OCI-LY1 (cell line): ENCODE measurements around the gene SPACA7.
A peak's percentile ranks its signal among the peaks of the same experiment; 100 is the strongest.

Source experiments
- H2AFZ ChIP-seq: fragments of 200-600 bp; sonication (generic), shearing (Covaris generic); 2 replicates; pipeline ENCODE4 v1.6.0; 2014; ENCODE audit warnings: antibody characterized with exemption, mild to moderate bottlenecking, low read length
- H3F3A ChIP-seq: fragments of 200-600 bp; sonication (generic), shearing (Covaris generic); 2 replicates; pipeline ENCODE4 v1.6.0; 2014; ENCODE audit warnings: mild to moderate bottlenecking, antibody characterized with exemption, low read length, moderate library complexity; ENCODE audit not compliant: insufficient read depth
- H3K27ac ChIP-seq: fragments of 200-600 bp; sonication (generic); 2 replicates; pipeline ENCODE4 v1.5.1; 2014; ENCODE audit warnings: low read length, mixed run types, mild to moderate bottlenecking, low read depth; ENCODE audit not compliant: poor library complexity, severe bottlenecking
- H3K27me3 ChIP-seq: fragments of 200-600 bp; sonication (generic); 2 replicates; pipeline ENCODE4 v1.6.0; 2014; ENCODE audit warnings: antibody characterized with exemption, mild to moderate bottlenecking, low read length, moderate library complexity; ENCODE audit not compliant: insufficient read depth
- H3K36me3 ChIP-seq: fragments of 200-600 bp; sonication (generic); 2 replicates; pipeline ENCODE4 v1.6.1; 2014; ENCODE audit warnings: mild to moderate bottlenecking, antibody characterized with exemption, low read length, moderate library complexity, mixed read lengths; ENCODE audit not compliant: insufficient read depth
- H3K4me1 ChIP-seq: fragments of 200-600 bp; sonication (generic); 2 replicates; pipeline ENCODE4 v1.5.1; 2014; ENCODE audit warnings: mild to moderate bottlenecking, low read length, moderate library complexity; ENCODE audit not compliant: insufficient read depth, severe bottlenecking
- H3K4me2 ChIP-seq: fragments of 200-600 bp; sonication (generic), shearing (Covaris generic); 2 replicates; pipeline ENCODE4 v1.6.1; 2014; ENCODE audit warnings: low read length
- H3K4me3 ChIP-seq: fragments of 200-600 bp; sonication (generic); 2 replicates; pipeline ENCODE4 v1.5.1; 2014; ENCODE audit warnings: low read length, low read depth, mild to moderate bottlenecking, mixed read lengths; ENCODE audit not compliant: poor library complexity, severe bottlenecking
- H3K79me2 ChIP-seq: fragments of 200-600 bp; shearing (Covaris generic); 2 replicates; pipeline ENCODE4 v1.6.1; 2016; ENCODE audit warnings: mixed run types, low read length, mixed read lengths; ENCODE audit not compliant: insufficient read depth
- H3K9ac ChIP-seq: fragments of 200-600 bp; sonication (generic), shearing (Covaris generic); 2 replicates; pipeline ENCODE4 v1.6.1; 2014; ENCODE audit warnings: mild to moderate bottlenecking, low read length, mixed read lengths
- H3K9me2 ChIP-seq: fragments of 200-600 bp; sonication (generic), shearing (Covaris generic); 2 replicates; pipeline ENCODE4 v1.6.1; 2014; ENCODE audit warnings: low read depth, mild to moderate bottlenecking, low read length, mixed read lengths
- H3K9me3 ChIP-seq: fragments of 200-600 bp; shearing (Covaris generic); 2 replicates; pipeline ENCODE4 v1.6.1; 2014; ENCODE audit warnings: low read length, mixed read lengths
- H4K20me1 ChIP-seq: fragments of 200-600 bp; sonication (generic), shearing (Covaris generic); 2 replicates; pipeline ENCODE4 v1.6.0; 2016; ENCODE audit warnings: mild to moderate bottlenecking, low read length; ENCODE audit not compliant: insufficient read depth
- EZH2 ChIP-seq: fragments of 200-600 bp; sonication (generic), shearing (Covaris generic); IDR thresholded peaks from 2 replicates; pipeline ENCODE4 v1.8.0; 2017; ENCODE audit warnings: borderline replicate concordance, mixed run types, mild to moderate bottlenecking, antibody characterized with exemption, low read length, moderate library complexity, mixed read lengths
- TF ChIP-seq, protein P1 (sequence below): fragments of 200-600 bp; sonication (generic), shearing (Covaris generic); IDR thresholded peaks from 2 replicates; pipeline ENCODE4 v1.5.1; 2017; ENCODE audit warnings: mild to moderate bottlenecking, antibody characterized with exemption, low read length, moderate library complexity, mixed read lengths

The SPACA7 gene

GRCh38 chr13:112457485-112457884 lies 81.3 kb downstream of the SPACA7 start:
- Histone ChIP-seq H3K79me2 (no peaks in the 10 kb centered on the region), H3K27ac (no peak overlapping the region), H3F3A (no peaks in the 10 kb centered on the region), H3K36me3 (no peaks in the 10 kb centered on the region), H3K9me3 (peaks cover 6% of the 10 kb centered on the region; the same call in 1 of the 2 replicates), H3K4me2 (peak overlapping the region; percentile 8; the same call in 1 of the 2 replicates), H4K20me1 (no peaks in the 10 kb centered on the region), H3K4me1 (peaks cover 12% of the 10 kb centered on the region), H2AFZ (no peak overlapping the region), H3K27me3 (peaks cover 12% of the 10 kb centered on the region; the same call in 1 of the 2 replicates), H3K4me3 (no peak overlapping the region), H3K9ac (no peak overlapping the region), H3K9me2 (no peaks in the 10 kb centered on the region)
- TF ChIP-seq EZH2: no peak
- TF ChIP-seq, protein P1, sequence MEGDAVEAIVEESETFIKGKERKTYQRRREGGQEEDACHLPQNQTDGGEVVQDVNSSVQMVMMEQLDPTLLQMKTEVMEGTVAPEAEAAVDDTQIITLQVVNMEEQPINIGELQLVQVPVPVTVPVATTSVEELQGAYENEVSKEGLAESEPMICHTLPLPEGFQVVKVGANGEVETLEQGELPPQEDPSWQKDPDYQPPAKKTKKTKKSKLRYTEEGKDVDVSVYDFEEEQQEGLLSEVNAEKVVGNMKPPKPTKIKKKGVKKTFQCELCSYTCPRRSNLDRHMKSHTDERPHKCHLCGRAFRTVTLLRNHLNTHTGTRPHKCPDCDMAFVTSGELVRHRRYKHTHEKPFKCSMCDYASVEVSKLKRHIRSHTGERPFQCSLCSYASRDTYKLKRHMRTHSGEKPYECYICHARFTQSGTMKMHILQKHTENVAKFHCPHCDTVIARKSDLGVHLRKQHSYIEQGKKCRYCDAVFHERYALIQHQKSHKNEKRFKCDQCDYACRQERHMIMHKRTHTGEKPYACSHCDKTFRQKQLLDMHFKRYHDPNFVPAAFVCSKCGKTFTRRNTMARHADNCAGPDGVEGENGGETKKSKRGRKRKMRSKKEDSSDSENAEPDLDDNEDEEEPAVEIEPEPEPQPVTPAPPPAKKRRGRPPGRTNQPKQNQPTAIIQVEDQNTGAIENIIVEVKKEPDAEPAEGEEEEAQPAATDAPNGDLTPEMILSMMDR: no peak

- TF ChIP-seq EZH2: no peak
- TF ChIP-seq, protein P1: no peak
- H3K9me3 ChIP-seq: peaks cover 8% of the 10 kb centered on the region; the same call in 1 of the 2 replicates
- H3K4me1 ChIP-seq: peaks cover 7% of the 10 kb centered on the region
- H3K79me2 ChIP-seq: no peaks in the 10 kb centered on the region
- H4K20me1 ChIP-seq: no peaks in the 10 kb centered on the region
- H2AFZ ChIP-seq: no peak overlapping the region
- no peaks in the 10 kb centered on the region for H3K36me3 ChIP-seq
- H3K27me3 ChIP-seq: no peaks in the 10 kb centered on the region
- no peak overlapping the region for H3K9ac ChIP-seq
- no peak overlapping the region for H3K4me3 ChIP-seq
- H3K4me2 ChIP-seq: no peak overlapping the region
- no peaks in the 10 kb centered on the region for H3K9me2 ChIP-seq
- H3F3A ChIP-seq: no peaks in the 10 kb centered on the region
- no peak overlapping the region for H3K27ac ChIP-seq
Observed at GRCh38 chr13:112462408-112462807, 86.3 kb downstream of the SPACA7 start.

GRCh38 chr13:112464720-112465119 lies 88.6 kb downstream of the SPACA7 start:
- Histone ChIP-seq H3K4me2 (no peak overlapping the region), H3K9me3 (peaks cover 8% of the 10 kb centered on the region; the same call in 1 of the 2 replicates), H3F3A (no peaks in the 10 kb centered on the region), H3K79me2 (no peaks in the 10 kb centered on the region), H3K27ac (no peak overlapping the region), H3K36me3 (no peaks in the 10 kb centered on the region), H3K4me3 (no peak overlapping the region), H2AFZ (no peak overlapping the region), H4K20me1 (no peaks in the 10 kb centered on the region), H3K27me3 (no peaks in the 10 kb centered on the region), H3K9ac (no peak overlapping the region), H3K4me1 (no peaks in the 10 kb centered on the region), H3K9me2 (no peaks in the 10 kb centered on the region)
- TF ChIP-seq, protein P1: no peak
- TF ChIP-seq EZH2: no peak
